Fibroblast of lung (primary cell): ENCODE data around the gene SCYGR2.

Source experiments
- EZH2 ChIP-seq: IDR thresholded peaks from 2 replicates; pipeline ENCODE4 v1.5.1; 2012; ENCODE audit warnings: low read length, control low read depth, mild to moderate bottlenecking; ENCODE audit errors: missing control alignments
- TF ChIP-seq, protein P1 (sequence below), 2 donors: IDR thresholded peaks in 1 of 2; conservative IDR thresholded peaks in 1 of 2; 1 replicate in 1 of 2; 2 replicates in 1 of 2; pipeline ENCODE4 v1.5.1; 2011 to 2012; ENCODE audit warnings: low read length in 2 of 2, control low read depth in 1 of 2, inconsistent platforms in 1 of 2, low read depth in 1 of 2, mild to moderate bottlenecking in 1 of 2

DNA sequence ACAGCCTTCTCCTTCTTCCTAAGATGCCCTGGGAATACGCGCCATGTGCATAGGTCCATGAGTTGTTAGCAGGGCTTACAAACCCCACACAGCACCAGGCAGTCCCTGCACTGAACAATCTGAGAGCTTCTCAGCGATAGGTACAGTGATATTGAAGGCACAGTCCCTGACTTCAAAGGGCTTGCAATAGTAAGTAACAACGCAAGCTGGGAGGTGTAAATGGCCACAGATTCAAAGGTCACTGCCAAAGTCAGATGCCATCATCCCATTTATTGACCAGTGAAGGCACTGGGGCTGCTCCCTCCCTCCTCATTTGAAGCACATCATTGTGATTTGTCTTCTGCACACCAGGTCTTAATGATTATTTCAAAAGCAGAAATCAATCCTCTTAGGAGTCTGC lies 16.5 kb downstream of the SCYGR2 start:
- TF ChIP-seq, protein P1, sequence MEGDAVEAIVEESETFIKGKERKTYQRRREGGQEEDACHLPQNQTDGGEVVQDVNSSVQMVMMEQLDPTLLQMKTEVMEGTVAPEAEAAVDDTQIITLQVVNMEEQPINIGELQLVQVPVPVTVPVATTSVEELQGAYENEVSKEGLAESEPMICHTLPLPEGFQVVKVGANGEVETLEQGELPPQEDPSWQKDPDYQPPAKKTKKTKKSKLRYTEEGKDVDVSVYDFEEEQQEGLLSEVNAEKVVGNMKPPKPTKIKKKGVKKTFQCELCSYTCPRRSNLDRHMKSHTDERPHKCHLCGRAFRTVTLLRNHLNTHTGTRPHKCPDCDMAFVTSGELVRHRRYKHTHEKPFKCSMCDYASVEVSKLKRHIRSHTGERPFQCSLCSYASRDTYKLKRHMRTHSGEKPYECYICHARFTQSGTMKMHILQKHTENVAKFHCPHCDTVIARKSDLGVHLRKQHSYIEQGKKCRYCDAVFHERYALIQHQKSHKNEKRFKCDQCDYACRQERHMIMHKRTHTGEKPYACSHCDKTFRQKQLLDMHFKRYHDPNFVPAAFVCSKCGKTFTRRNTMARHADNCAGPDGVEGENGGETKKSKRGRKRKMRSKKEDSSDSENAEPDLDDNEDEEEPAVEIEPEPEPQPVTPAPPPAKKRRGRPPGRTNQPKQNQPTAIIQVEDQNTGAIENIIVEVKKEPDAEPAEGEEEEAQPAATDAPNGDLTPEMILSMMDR (conservative IDR thresholded peaks at IDR 0.05 in 1 of 2, IDR thresholded peaks at IDR 0.05 in 1 of 2; ENCODE audit: low read depth in 1 of 2, low read length in 2 of 2): no peak
- TF ChIP-seq EZH2: no peak
